Endothelial cell of umbilical vein (primary cell): ENCODE results near the gene NR0B2. TPM values are rescaled to one million over a fixed set of nuclear protein-coding genes. Genes with fewer than 3 reads are reported as not detected.

Experiments used
- BruUV-seq: library from RNA; stranded (reverse); fragments of 400-500 nt; replicated peaks from 2 replicates; lab custom pipeline; 2021; lab: Mats Ljungman, UMichigan
- CTCF ChIA-PET: fragments of 300-600, 350-600 bp; sonication (Branson Sonifier 250); formaldehyde crosslinking; loops from one replicate; lab custom pipeline; 2021; ENCODE audit warnings: antibody characterized with exemption, inconsistent platforms; lab: Charles Lee
- POLR2A ChIA-PET: fragments of 300-600, 350-600 bp; sonication (Branson Sonifier 250); formaldehyde crosslinking; loops from one replicate; lab custom pipeline; 2021; ENCODE audit warnings: antibody characterized with exemption, inconsistent platforms; lab: Charles Lee
- DNase-seq: peaks from one replicate; pipeline ENCODE4 v3.0.0-alpha.2; 2011; ENCODE audit warnings: low read depth, low spot score
- FAIRE-seq: peaks from 2 replicates; lab custom pipeline; 2011; peaks lifted over from hg19 to GRCh38; lab: Jason Lieb, UNC
- H2AFZ ChIP-seq: 2 replicates; pipeline ENCODE4 v1.6.0; 2012; ENCODE audit warnings: low read depth, low read length, control low read depth, inconsistent platforms
- H3K27ac ChIP-seq: 2 replicates; pipeline ENCODE4 v1.5.1; 2011; ENCODE audit warnings: low read depth, mild to moderate bottlenecking, control low read depth, low read length, moderate library complexity; ENCODE audit not compliant: insufficient read depth
- H3K27me3 ChIP-seq, 2 experiments: 2 replicates each; pipeline versions ENCODE4 v1.6.0 to v1.6.1; 2011; ENCODE audit warnings: low read length in 2 of 2, mixed read lengths in 1 of 2; ENCODE audit not compliant: control insufficient read depth in 2 of 2, insufficient read depth in 2 of 2
- H3K36me3 ChIP-seq, 2 experiments: 2 replicates in 1 of 2; 3 replicates in 1 of 2; pipeline ENCODE4 v1.5.1; 2011; ENCODE audit warnings: low read length in 2 of 2, mild to moderate bottlenecking in 1 of 2, moderate library complexity in 1 of 2; ENCODE audit not compliant: control insufficient read depth in 2 of 2, insufficient read depth in 2 of 2; ENCODE audit errors: extremely low read depth in 1 of 2
- H3K4me1 ChIP-seq: 3 replicates; pipeline ENCODE4 v1.5.1; 2011; ENCODE audit warnings: mild to moderate bottlenecking, low read length; ENCODE audit not compliant: control insufficient read depth, insufficient read depth; ENCODE audit errors: extremely low read depth
- H3K4me2 ChIP-seq: 2 replicates; pipeline ENCODE4 v1.6.1; 2011; ENCODE audit warnings: low read length, control low read depth, mixed read lengths; ENCODE audit not compliant: insufficient read depth
- H3K4me3 ChIP-seq, 3 experiments: fragments of 200-600 bp in 1 of 3; sonication (generic), shearing (Covaris generic) in 1 of 3; replicated peaks in 1 of 3; 2 replicates each; pipeline ENCODE4 v1.5.1; 2011 to 2016; ENCODE audit warnings: control low read depth in 3 of 3, low read length in 3 of 3, mild to moderate bottlenecking in 2 of 3, inconsistent platforms in 1 of 3, low read depth in 1 of 3, moderate library complexity in 1 of 3; ENCODE audit not compliant: insufficient read depth in 1 of 3
- H3K79me2 ChIP-seq: 2 replicates; pipeline ENCODE4 v1.6.0; 2012; ENCODE audit warnings: low read length, inconsistent platforms; ENCODE audit not compliant: control insufficient read depth, insufficient read depth
- H3K9ac ChIP-seq: replicated peaks from 2 replicates; pipeline ENCODE3; 2011; ENCODE audit warnings: low read length, control low read depth; ENCODE audit not compliant: insufficient read depth; ENCODE audit errors: extremely low read depth
- H3K9me1 ChIP-seq: replicated peaks from 3 replicates; pipeline ENCODE4 v1.6.0; 2011; ENCODE audit warnings: mild to moderate bottlenecking, low read length; ENCODE audit not compliant: control insufficient read depth, insufficient read depth; ENCODE audit errors: extremely low read depth
- H3K9me3 ChIP-seq: replicated peaks from 2 replicates; pipeline ENCODE4 v1.5.1; 2012; ENCODE audit warnings: low read length, inconsistent platforms; ENCODE audit not compliant: control insufficient read depth, insufficient read depth
- H4K20me1 ChIP-seq: replicated peaks from 2 replicates; pipeline ENCODE3; 2011; ENCODE audit warnings: mild to moderate bottlenecking, low read length; ENCODE audit not compliant: control insufficient read depth, insufficient read depth; ENCODE audit errors: extremely low read depth
- GATA2 ChIP-seq: IDR thresholded peaks from 2 replicates; pipeline ENCODE4 v1.7.0; 2011; ENCODE audit warnings: low read depth, mild to moderate bottlenecking, moderate library complexity, mixed read lengths, low read length; ENCODE audit not compliant: insufficient read length, insufficient read depth
- MYC ChIP-seq: IDR thresholded peaks from one replicate; pipeline ENCODE4 v1.6.1; 2011; ENCODE audit warnings: mild to moderate bottlenecking, low read depth, low read length
- POLR2A ChIP-seq: IDR thresholded peaks from 2 replicates; pipeline ENCODE4 v1.6.1; 2012; ENCODE audit warnings: low read depth, mild to moderate bottlenecking, control low read depth, low read length
- POLR2AphosphoS5 ChIP-seq: IDR thresholded peaks from 2 replicates; pipeline ENCODE4 v1.6.1; 2012; ENCODE audit warnings: low read depth, mild to moderate bottlenecking, control low read depth, low read length, moderate library complexity; ENCODE audit not compliant: insufficient read depth
- dilution Hi-C: fragments of 300-500 bp; cut with MboI; formaldehyde crosslinking; loops from one replicate; pipeline ENCODE4 v1.15.0; 2019; ENCODE audit warnings: low sequenced_read_pairs; ENCODE audit not compliant: extremely low pct_ligation_motif_present
- intact Hi-C: fragments of 100-400 bp; cut with micrococcal nuclease; formaldehyde crosslinking; loops from one replicate; pipeline ENCODE4 v1.10.0; 2022
- polyA plus RNA-seq, 4 experiments: library from polyadenylated mRNA; depleted of rRNA in 3 of 4; stranded (reverse) in 3 of 4; unstranded in 1 of 4; fragments of >200 nt; gene quantifications; 2 replicates each; pipeline versions ENCODE4 v1.2.1 to v1.2.3, GENCODE V29; 2011 to 2012; ENCODE audit warnings: missing spikeins in 1 of 4
- total RNA-seq: library from RNA; stranded (reverse); gene quantifications from 2 replicates; pipeline ENCODE4 v1.2.3, GENCODE V29; 2021

The NR0B2 gene
- total and polyA plus RNA-seq, 2 donors (not counting 3 experiments of a cell fraction or from before 2014, with no cell fraction given) = not detected

DNA sequence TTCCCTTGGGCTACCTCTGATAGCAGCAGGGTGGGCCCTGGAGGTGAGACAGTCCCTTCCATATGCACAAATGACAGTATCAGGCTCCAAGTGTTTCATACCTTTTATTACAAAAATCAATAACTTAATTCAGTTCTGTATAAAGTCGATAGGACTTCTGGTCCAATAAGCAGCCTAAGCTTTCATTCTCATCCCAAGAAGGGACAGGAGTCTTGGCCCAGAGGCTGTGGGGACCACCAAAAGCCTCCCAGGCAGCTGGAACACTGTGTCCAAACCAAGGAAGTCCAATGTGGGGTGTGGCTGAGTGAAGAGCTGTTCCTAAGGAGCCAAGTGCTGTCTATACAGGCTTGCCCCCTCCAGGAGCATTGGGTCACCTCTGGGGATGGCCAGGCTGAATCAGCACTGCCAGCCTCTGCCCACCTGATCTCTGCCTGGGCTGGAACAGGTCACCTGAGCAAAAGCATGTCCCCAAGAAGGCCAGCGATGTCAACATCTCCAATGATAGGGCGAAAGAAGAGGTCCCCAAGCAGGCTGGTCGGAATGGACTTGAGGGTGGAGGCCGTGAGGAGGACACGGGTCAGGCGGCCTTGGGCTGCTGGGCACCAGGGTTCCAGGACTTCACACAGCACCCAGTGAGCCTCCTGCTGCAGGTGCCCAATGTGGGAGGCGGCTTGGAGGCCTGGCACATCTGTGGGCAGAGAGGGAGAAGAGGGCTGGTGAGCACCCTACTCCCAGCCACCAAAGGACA lies 2.2 kb downstream of the NR0B2 start:
- POLR2A ChIA-PET = no interaction called here
- H3K9me3 ChIP-seq = no peaks in the 10 kb centered on the region
- no peak overlapping the region for H2AFZ ChIP-seq
- H3K4me1 ChIP-seq = no peaks in the 10 kb centered on the region
- H3K9me1 ChIP-seq = no peaks in the 10 kb centered on the region
- CTCF ChIA-PET = no interaction called here
- H3K4me3 ChIP-seq = no peak overlapping the region
- no peaks in the 10 kb centered on the region for H3K36me3 ChIP-seq
- H3K27ac ChIP-seq = no peak overlapping the region
- H3K27me3 ChIP-seq = peaks cover 0 to 1% of the 10 kb centered on the region in 2 experiments
- H3K4me2 ChIP-seq = no peak overlapping the region
- no peak for DNase-seq
- intact Hi-C loops = no loop called here
- TF ChIP-seq MYC (no peak), GATA2 (no peak), POLR2A (no peak)
- no peak overlapping the region for H3K9ac ChIP-seq
- dilution Hi-C loops = no loop called here
- H3K79me2 ChIP-seq = no peaks in the 10 kb centered on the region
- BruUV-seq = no TSS peak
- H4K20me1 ChIP-seq = no peaks in the 10 kb centered on the region
- FAIRE-seq = no peak

DNA sequence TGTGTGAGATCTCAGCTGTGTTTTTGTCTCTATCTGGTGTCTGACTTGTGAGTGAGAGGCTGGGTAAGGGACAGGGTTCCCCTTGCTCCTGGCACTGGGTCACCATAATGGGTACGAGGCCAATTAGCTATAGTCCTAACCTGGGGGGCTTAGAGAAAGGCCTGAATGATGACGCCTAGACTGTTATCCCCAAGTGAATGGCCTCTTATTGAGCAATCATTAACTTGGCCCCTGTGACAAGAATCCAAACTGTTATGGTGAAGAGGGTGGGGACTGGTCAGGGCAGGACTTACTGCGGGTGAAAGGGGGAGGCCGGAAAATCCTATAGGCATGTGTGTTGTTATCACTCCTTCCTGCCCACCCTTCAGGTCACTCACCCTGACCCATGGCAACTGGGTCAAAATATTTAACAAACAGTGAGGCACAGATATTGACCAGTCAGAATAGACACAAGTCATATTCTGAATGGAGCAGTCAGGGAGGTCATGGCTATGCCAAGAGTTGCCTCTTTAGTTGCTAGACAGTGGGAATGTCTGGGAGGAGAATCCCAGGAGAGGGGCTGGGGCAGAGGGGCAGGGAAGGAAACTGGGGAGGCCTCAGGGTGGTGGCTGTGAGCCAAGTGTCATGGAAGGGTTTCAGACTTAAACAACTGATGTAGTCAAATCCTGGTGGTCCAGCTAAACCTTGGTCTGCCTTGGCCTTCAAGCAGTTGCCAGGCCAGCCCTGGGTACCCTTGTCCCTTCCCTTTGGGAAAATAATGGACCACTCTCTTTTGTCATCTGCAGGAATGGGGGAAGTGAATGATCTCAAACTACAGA lies 3.2 kb downstream of the NR0B2 start:
- FAIRE-seq (no peak), DNase-seq (no peak)
- Histone ChIP-seq H3K27me3 (peaks cover 0 to 1% of the 10 kb centered on the region in 2 experiments), H3K9me3 (no peaks in the 10 kb centered on the region), H3K79me2 (no peaks in the 10 kb centered on the region), H3K27ac (no peak overlapping the region), H2AFZ (no peak overlapping the region), H3K9ac (no peak overlapping the region), H3K4me3 (no peak overlapping the region), H3K4me2 (no peak overlapping the region), H3K36me3 (no peaks in the 10 kb centered on the region), H4K20me1 (no peaks in the 10 kb centered on the region), H3K4me1 (no peaks in the 10 kb centered on the region), H3K9me1 (no peaks in the 10 kb centered on the region)
- dilution Hi-C loops = no loop called here
- ChIA-PET CTCF (no interaction called here), POLR2A (no interaction called here)
- intact Hi-C loops = no loop called here
- TF ChIP-seq POLR2AphosphoS5 (no peak), POLR2A (no peak)
- BruUV-seq = no TSS peak
